OCI-LY3 (cell line): Measurements from ENCODE around the gene ATP2B3.

Source experiments
- CTCF ChIP-seq: fragments of 200-600, 300-600 bp; sonication (generic); IDR thresholded peaks from 2 replicates; pipeline ENCODE4 v1.5.1; 2014; ENCODE audit warnings: antibody characterized with exemption, low read length, low read depth
- EZH2phosphoT487 ChIP-seq: fragments of 200-600 bp; shearing (Covaris generic); IDR thresholded peaks from 2 replicates; pipeline ENCODE4 v1.6.1; 2018; ENCODE audit warnings: antibody characterized with exemption, mixed run types, low read depth

- TF ChIP-seq CTCF (no peak), EZH2phosphoT487 (no peak)
These were observed 17.6 kb upstream of the ATP2B3 start for GRCh38 chrX:153499876-153500275.
